NCI-H1048 (cell line): Measurements from ENCODE around the gene XIRP1.

Source experiments
- DNase-seq: peaks from one replicate; lab custom pipeline; 2025; lab: John Stamatoyannopoulos, UW

XIRP1 gene

DNA sequence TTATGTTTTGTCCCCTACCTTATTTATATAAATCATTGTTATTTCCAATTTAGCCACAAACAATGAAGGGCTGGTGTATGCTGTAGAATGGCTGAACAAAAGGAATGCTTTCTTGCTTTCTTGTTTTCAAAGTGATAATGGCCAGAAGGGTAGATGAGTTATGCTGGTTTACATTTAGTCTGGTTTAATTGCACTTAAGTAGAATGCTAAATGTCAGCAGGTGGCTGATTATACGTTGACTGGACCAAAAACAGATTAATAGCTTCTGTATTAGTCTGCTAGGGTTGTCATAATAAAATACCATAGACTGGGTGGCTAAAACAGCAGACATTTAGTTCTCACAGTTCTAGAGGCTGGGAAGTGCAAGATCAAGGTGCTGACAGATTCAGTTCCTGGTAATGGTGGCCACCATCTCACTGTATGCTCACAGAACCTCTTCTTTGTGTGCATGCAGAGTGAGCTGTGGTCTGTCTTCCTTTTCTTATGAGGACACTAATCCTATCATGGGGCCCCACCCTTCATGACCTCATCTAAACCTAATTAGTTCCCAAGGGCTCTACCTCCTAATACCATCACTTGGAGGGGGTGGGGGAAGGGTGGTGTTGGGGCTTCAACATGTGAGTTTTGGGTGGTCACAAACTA is 17.1 kb upstream of the XIRP1 start:
- no peak for DNase-seq

DNA sequence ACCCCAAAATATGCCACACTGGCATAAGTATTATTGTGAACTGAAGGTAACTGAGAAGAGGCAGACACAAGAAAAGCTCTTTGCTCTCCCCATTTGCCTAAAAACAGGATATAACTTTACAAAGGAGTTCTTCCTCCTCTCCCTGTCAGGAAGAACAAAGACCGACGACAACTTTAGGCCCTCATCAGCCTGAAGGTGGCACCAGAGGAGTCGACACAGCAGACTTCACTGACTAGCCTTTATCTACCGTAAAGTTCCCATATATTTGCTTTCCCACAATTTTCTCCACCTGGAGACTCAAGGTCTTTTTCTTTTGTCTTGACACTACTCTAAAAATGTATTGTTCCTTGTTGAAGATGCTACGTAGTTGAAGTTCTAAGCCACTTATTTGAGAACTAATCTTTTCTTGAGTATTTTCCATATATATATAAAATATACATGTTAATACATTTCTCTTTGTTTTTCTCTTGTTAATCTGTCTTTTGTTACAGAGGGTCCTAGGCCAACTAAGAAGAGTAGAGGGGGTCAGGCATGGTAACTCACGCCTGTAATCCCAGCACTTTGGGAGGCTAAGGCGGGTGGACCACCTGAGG is 16.2 kb upstream of the XIRP1 start:
- no peak for DNase-seq

DNA sequence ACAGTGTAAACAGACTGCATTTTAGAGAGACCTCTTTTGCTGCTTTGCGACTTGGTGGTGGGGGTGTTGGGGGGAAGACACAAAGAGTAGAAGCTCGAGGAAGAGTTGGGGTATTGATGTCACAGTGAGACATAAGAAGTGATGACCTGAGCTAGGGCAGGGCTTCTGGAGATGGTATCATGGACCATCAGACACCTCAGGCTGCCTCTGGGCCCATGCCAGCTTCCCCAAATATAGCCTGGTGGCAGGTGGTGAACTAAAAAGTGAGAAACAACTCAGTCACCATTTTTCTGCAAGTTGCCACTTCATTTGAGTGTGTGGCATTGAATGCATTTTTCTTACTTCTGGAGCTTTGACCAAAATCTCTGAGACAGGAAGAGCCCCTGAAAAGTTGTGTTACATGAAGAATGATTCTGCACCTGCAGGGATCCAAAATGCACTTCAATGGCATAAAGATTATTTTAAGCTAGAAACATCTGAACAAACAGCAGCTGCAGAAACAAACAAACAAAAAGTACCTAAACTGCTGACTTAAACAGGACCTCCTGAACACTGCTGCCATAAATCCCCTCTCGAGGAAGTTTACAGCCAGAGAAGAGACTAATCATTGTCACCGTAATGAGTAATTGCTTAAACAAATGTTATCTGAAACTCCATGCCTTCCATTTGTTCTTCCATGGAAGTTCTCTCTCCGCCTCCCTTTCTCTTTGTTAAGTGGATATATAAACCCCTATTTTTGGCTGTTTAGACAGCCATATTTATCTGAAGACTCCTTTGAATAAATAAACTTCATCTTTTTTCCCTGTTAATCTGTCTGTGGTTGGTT is 15.2 kb upstream of the XIRP1 start:
- DNase-seq, result no peak

- no peak for DNase-seq
Measured at GRCh38 chr3:39205919-39206516, 13.6 kb upstream of the XIRP1 start.

GRCh38 chr3:39205131-39205530 is 12.7 kb upstream of the XIRP1 start:
- no peak for DNase-seq

- DNase-seq, result no peak
Measured at GRCh38 chr3:39203860-39204259, 11.5 kb upstream of the XIRP1 start.

GRCh38 chr3:39203402-39203801 is 11.0 kb upstream of the XIRP1 start:
- DNase-seq, result no peak

DNA sequence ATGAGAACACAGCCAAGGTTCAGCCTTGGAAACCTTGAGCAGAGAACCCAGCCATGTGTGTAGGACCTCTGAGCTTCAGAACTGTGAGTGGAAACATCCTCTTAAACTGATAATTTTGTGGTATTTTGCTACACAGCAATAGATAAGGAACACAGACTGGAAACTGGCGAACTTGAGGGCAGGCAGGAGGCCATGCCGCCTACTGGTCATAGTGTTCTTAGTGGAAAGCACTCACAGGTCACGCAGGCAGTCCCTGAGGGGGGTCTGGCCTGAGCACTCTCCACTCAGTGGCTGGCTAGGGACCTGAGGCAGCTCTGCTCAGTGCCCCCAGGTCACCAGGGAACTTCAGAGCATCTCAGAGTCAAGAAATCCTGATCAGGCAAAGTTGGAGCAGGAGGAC is 9.7 kb upstream of the XIRP1 start:
- DNase-seq, result no peak

GRCh38 chr3:39196671-39197356 is 4.4 kb upstream of the XIRP1 start:
- DNase-seq, result no peak

GRCh38 chr3:39196034-39196433 is 3.6 kb upstream of the XIRP1 start:
- no peak for DNase-seq

DNA sequence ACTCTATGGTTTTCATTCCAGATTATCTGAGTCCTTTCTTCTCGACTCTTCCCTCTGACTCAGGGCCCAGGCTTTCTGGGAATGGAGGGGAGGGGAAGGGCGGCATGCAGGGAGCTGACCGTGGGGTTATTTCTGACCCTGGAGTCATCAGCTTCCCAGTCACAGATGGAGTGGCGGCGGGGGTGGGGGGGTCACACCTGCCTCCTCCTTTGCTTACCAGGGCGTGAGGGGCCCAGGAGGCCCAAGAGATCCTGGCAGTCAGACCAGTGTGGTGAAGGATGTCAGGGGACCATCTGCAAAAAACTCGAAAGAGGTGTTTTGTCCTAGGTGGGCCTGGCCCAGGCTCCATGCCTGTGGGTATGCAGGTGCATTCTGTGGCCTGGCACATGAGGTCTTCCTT is 996 bp upstream of the XIRP1 start:
- no peak for DNase-seq

DNA sequence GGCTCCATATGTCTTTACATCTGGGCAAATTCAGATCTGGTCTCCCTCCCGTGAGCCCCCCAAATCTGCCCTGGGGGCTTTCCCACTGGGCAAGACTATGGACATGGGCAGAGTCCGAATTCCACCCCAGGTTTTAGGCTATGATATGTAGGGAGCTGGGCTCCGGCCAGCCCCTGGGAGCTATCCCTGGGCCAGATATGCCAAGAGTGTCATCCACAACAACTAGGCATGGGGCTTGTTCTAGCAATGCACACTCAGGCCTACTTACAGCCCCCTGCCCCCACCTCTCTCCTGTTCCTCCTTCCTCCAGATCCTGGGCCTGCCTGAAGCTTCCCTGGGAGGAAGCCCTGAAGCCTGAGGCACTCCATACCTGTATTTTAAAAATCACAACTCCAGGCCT is 622 bp downstream of the XIRP1 start:
- no peak for DNase-seq

DNA sequence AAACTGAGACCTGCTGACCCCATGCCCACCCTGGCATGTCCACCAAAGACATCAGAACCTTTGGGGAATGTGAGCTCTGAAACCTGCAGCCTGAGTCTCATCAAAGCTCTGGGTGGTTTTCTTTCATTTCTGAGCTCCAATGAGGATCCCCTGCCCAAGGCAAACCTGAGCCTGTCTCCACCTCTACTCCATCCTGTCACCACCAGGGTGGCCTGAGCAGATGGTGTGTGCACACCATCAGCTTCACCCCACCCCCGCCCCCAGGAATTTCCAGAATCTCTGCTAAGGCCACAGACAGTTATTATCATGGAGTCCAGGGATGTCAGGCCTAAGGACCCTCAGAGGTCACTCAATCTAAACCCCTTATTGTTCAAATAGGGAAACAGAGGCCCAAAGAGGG is 1.3 kb downstream of the XIRP1 start:
- DNase-seq, result no peak

DNA sequence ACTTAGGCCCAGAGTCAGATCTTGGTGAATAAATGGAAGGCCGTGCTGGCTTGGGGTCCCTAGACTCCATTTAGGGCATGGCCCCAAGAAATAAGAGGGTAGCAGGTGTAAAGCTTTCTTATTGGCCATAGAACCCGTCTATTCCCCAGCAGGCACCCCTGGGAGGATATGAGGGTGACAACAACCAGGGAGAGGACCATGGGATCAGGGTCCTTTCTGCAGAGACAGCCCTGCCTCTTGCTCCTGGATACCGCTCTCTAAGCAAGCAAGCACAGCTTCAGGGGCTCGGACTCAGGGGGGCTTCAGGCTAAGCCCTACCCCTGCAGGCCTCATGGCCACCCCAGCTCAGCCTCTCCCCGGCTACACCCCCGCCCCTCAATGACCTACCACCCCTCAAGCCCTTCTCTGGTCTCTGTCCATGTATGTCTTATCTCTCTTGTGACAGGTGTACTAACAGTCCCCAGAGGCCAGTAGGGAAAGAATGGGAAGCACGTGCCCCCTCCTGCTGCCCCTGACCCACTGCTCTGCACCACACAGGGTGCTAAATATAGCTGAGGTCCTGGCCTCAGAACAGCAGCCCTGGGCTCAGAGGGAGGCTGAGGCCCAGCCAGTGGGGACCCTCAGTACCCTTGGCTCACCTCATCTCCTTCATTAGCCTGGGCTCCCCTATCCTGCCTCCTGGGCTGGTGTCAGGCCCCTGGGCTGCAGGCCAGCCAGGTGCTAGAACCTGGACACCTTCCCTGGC is 1.9 kb downstream of the XIRP1 start:
- DNase-seq, result no peak

DNA sequence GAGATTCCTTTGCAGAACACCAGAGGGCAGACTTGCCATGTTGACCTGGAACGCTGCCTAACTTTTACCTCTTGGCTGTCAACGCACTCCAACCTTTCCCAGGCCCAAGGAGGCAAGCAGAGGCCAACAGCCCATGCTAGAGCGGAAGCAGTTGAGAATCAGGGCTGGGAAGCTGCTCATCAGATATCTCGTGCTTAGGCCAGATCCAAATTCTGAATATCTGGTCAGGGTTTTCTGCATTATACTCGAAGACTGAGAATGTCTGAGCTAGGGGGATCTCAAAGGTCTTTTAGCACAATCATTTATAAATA is 2.5 kb downstream of the XIRP1 start:
- no peak for DNase-seq

- no peak for DNase-seq
Measured at GRCh38 chr3:39189150-39189958, 3.0 kb downstream of the XIRP1 start.

DNA sequence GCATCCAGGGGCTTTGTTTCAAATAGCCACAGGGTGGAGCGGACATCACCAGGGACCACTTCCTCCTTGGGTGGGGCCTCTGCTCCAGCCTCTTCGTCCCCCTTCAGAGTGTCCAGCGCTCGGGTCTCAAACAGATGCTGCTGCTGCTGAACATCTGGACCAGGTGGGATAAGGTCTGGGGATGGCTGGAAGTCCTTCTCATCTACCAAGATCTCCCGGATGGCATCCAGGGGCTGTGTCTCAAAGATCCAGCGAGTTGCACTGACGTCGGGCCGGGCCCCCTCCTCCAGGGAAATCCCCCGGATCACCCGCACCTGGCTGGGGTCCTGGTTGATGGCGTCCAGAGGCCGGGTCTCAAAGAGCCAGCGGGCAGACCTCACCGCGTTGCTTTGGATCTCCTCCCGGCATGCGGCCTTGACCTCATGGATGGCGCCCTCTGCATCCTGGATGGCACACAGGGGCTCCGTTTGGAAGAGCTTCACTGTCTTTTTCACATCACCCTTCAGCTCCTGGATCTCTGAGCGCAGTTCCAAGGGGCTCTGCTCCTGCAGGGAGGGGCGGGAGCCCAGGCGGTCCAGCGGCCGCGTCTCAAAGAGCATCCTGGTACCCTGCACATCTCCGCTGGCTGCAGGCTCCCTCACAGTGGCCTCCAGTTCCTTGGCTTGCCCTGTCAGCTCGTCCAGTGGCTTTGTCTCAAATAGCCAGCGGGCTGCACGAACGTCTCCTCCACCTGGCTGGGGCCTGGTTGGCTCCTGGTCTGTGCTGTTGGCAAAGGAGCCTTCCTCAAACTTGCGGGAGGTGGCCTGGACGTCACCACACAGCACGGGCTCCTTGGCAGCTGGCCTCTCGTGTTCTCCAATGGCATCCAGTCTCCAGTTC is 3.9 kb downstream of the XIRP1 start:
- DNase-seq, result no peak

DNA sequence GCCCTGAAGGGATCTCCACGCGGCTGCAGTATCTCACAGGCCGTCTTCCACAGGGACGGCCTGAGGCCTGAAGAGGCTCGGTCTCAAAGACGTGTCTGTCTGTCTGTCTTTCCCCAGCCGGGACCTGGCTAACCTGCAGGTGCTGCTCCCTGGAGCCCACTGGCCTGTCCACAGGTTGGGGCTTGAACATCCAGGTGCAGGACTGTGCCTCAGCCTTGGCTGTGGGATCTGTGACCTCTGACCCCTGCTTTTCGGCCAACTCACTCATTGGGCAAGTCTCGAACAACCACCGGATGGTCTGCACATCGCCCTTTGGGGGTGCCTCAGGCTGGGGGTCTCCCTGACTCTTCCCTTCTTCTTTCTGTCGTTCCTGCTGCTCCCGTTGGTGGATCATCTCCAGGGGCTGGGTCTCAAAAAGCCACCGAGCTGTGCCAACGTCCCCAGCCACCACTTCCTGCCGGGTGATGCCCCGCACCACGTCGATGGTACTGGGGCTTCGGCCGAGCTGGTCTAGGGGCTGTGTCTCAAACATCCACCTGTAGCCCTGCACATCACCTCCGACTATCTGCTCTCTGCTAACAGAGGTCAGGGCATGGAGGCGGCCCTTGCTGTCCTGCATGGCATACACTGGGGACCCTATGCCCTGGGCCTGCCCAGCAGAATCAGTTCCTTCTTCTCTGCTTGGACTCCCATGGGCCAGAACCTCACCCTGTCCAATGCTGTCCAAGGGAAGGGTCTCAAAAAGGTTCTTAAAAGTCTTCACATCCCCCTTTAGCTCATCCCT is 4.8 kb downstream of the XIRP1 start:
- DNase-seq, result no peak

DNA sequence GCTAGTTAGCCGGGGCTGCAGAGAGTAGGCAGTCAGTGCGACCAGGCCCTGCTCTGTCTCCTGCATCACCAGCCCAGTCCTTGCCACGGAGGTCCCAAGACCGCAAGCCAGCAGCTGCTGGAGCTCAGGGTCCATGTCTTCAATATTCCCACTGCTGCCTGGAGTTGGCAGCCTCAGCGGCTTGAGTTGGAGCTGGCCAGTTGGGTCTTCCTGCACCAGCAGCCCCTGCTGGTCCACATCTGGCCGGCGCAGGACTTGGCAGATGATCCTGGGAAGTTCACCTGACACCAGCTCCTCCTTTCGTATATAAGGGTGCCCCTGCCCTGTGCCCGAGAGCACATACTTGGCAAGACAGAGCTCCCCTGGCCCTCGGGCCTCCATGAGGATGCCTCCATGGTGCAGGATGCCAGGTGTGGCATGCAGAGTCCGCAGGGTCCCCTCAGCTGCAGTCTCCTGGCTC is 5.7 kb downstream of the XIRP1 start:
- no peak for DNase-seq
